ENCODE measurements around the gene HNRNPCL4.
"Not testable (repeated sequence)": the region's sequence is repeated elsewhere in the genome, so short reads cannot be mapped to it uniquely, and the experiment has no call there.

Gene HNRNPCL4

DNA sequence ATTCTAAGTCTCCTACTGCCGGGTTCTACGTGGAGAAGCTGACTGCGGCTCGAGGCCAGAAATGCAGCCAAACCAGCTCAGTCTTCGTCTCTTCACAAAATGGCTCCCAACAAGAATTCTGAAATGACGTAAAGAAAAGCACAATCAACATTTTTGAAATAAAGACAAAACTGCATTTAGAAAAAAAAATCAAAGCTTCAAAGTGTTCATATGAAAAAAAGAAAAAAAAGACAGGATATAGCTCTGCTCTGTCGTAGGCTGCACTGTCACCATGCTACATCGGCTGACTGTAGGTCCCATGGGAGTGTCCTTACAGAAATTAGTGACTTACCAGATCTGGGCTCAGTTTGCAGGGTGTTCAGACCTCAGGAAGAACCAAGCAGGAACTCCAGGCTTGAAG is at the start of gene HNRNPCL4:
Gene HNRNPCL4 (minus strand): TSS at position 101 of the 400 bp plus-strand sequence. CDS start 164 bp downstream, outside the sequence.
- DNase-seq (ENCODE audit: low spot score); H3K4me3 ChIP-seq; H3K27ac ChIP-seq: not testable (repeated sequence)

DNA sequence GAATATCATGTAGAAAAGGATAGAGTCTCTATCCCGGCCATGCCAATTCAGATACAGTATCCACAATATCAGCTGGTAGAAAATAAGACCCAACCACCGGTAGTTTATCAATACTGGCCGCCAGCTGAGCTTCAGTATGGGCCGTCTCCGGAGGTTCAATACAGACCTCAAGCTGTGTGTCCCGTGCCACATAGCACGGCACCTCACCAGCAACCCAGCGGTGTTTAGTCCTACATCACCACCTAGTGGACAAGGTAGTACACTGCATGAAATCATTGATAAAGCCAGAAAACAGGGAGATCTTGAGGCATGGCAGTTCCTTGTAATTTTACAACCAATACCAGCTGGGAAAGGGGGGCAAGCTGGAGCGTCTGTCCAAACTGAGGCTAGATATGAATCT is 43.3 kb upstream of the HNRNPCL4 start:
- H3K27ac ChIP-seq; DNase-seq (ENCODE audit: low spot score); H3K4me3 ChIP-seq: not testable (repeated sequence)

- H3K4me3 ChIP-seq; DNase-seq (ENCODE audit: low spot score); H3K27ac ChIP-seq: not testable (repeated sequence)
Measured at GRCh38 chr1:13201309-13201708, 35.9 kb upstream of the HNRNPCL4 start, which contains the start of gene PRAMEF13. Gene PRAMEF13 (minus strand): TSS chr1:13201409. CDS start chr1:13199589, 1,820 bp downstream.

- H3K27ac ChIP-seq; H3K4me3 ChIP-seq; DNase-seq (ENCODE audit: low spot score): not testable (repeated sequence)
Measured at GRCh38 chr1:13171548-13171947, 6.1 kb upstream of the HNRNPCL4 start, which contains the start of gene PRAMEF9. Gene PRAMEF9 (plus strand): TSS chr1:13171848. CDS start chr1:13175281, 3,433 bp downstream.

DNA sequence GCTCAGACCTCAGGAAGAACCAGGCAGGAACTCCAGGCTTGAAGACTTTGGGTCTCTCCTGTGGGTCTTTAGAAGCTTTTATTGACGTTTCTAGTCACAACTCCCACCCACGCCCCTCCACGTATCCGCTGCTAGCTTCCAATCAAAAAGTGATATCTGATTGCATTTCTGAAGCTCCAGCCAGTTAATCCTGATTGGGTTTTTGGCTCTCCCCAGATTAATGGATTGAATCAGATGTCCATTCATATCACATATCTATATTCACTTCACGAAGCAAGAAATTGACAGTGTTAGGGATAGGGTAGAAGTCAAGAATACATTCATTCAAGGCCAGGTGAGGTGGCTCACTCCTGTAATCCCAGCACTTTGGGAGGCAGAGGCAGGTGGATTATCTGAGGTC is 9.5 kb downstream of the HNRNPCL4 start, which contains the start of gene PRAMEF26:
Gene PRAMEF26 (minus strand): TSS at position 101 of the 400 bp plus-strand sequence. CDS start 2,914 bp downstream, outside the sequence.
- H3K27ac ChIP-seq; DNase-seq (ENCODE audit: low spot score); H3K4me3 ChIP-seq: not testable (repeated sequence)

DNA sequence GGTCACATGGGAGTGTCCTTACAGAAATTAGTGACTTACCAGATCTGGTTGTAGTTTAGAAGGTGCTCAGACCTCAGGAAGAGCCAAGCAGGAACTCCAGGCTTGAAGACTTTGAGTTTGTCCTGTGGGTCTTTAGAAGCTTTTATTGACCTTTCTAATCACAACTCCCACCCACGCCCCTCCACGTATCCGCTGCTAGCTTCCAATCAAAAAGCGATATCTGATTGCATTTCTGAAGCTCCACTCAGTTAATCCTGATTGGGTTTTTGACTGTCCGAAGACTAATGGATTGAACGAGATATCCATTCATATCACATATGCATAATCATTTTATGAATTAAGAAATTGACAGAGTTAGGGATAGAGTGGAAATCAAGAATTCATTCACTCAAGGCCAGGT is 48.7 kb downstream of the HNRNPCL4 start, which contains the start of gene HNRNPCL2:
Gene HNRNPCL2 (minus strand): TSS at position 101 of the 400 bp plus-strand sequence. CDS start 454 bp downstream, outside the sequence.
- not testable (repeated sequence) for H3K27ac ChIP-seq; H3K4me3 ChIP-seq; DNase-seq (ENCODE audit: low spot score)

Measured in coronary artery (tissue), 2 donors.